GM10847 (cell line): ENCODE results near the gene INPP5A.

Experiments used
- POLR2A ChIP-seq: IDR thresholded peaks from 2 replicates; pipeline ENCODE4 v1.6.1; 2011; ENCODE audit not compliant: insufficient read length; ENCODE audit errors: extremely low read depth

INPP5A gene

GRCh38 chr10:132743925-132744490 lies 206.4 kb downstream of the INPP5A start:
- no peak for TF ChIP-seq POLR2A

- no peak for TF ChIP-seq POLR2A
Observed at GRCh38 chr10:132744839-132745238, 207.3 kb downstream of the INPP5A start.

DNA sequence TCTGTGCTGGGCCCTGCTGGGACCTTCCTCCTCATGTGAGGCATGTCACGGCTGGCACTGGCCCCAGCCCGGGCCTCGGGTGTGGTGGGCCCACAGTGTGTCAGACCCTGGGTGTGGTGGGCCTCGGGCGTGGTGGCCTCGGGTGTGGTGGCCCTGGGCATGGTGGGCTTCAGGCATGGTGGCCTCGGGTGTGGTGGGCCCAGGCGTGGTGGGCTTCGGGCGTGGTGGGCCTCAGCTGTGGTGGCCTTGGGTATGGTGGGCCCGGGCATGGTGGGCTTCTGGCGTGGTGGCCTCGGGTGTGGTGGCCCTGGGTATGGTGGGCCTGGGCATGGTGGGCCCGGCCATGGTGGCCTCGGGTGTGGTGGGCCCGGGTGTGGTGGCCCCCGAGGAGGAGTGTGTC lies 207.9 kb downstream of the INPP5A start:
- TF ChIP-seq POLR2A = no peak

GRCh38 chr10:132745971-132746370 lies 208.4 kb downstream of the INPP5A start:
- no peak for TF ChIP-seq POLR2A

DNA sequence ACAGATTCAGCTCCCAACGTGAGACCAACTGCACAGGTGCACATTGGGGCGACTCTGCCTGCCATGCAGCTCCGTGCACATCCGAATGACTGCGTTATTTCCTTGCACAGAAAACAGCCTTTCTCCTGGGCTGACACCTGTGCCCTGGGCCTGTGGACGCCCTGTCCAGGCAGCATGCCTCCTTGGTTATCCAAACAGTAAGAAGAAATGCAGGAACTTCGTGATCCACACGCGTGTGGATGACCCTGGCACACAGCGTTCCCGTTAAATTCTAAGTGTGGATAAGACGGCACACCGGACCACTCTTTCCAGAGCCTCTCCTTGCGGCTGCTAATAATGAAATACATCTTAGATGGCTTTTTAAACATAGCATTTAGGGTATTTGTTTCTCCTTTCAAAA lies 208.8 kb downstream of the INPP5A start:
- no peak for TF ChIP-seq POLR2A

DNA sequence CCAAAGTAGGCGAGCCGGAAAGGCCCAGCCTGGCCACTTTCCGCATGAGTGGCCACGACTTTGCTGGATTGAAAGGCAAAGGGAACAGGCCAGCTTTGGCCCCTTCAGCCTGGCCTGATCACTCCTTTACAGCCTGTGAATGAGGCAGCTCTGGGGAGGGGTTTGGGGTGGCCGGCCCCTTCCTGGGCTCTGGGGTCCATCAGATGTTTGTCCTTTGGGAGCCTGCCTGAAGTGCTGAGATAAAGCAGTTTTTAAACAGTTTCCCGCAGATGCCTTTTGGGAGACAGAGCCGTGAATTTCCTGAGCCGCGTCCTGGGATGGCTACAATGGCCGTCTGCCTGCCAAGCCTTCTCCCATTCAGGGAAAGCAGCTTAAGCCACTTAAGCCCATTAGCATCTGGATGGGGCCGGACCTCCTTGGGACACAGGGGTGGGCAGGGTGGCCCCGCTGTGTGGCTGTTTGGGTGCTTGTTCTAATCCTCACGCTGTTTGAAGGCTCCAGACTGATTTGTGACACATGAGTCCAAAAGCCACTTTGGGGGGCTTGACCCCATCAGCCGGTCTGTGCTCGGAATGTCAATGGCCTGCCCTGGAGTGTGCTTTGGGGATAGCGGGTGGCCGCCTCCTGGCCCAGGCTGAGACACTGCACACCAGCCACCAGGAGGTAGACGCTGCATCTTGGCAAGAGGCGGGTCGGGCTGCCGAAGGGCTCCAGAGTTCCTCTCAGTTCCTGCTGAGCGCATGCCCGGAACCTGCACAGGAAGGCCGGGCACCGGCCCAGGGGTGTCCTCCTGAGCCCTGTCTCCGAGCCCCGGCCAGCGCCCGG lies 209.4 kb downstream of the INPP5A start:
- no peak for TF ChIP-seq POLR2A

GRCh38 chr10:132748135-132748534 lies 210.5 kb downstream of the INPP5A start:
- no peak for TF ChIP-seq POLR2A

DNA sequence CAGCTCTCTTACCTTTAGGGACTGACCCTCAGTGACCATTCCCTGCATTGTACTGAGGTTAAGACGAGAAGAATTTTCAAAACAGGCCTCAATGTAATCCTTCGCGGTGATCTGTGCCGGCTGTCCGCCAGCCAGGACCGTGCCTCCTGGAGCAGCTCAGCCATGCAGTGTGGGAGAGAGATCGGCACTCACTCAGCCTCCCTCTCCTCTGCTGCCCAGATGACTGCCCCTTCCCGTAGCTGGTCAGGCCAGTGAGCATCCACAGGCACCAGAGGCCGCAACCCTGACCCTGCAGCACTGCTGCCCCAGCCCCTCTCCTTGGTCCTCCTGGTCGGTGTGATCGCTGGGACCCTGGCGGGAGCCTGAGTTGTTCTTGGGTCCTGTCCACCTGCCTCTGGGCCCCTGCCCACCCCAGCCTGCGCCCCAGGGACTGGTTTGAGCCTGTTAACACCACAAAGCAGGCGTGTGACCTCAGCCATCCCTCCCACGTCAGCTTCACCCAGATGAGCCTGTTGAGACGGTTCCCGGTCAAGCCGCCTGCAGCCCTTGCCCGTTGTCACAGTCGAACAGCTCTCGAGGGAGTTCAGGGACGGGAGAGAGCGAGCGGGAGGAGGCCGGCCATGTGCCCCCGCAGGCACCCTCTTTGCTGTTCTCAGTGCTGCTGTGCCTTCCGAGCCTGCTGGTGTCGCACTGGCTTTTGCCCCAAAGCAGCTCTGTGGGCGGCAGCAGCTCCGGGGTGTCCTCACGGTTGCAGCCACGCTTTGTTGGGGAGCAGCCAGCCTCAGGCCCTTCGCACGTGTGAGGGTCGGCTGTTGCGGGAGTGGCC lies 211.2 kb downstream of the INPP5A start:
- no peak for TF ChIP-seq POLR2A

GRCh38 chr10:132749371-132749795 lies 211.8 kb downstream of the INPP5A start:
- TF ChIP-seq POLR2A = no peak

GRCh38 chr10:132750936-132751335 lies 213.3 kb downstream of the INPP5A start:
- TF ChIP-seq POLR2A = no peak

- TF ChIP-seq POLR2A = no peak
Observed at GRCh38 chr10:132752378-132752777, 214.8 kb downstream of the INPP5A start.

DNA sequence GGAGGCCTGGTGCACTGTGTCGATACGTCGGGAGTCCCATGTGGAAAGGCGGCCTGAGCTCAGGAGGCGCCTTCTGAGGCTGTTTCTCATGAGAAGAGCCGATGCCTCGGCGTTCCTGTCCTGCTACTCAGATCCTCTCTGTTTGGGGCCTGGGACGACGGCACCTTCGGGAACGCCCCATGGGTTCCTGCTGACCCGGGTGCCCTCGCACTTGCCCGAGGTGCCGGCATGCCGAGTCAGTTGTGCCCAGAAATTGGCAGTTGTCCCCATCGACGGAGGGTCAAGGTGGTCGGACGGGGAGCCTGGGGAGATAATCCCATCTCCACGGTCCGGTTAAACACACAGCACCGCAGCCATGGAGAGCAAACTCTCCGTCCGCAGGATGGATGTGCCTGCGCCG lies 215.4 kb downstream of the INPP5A start:
- TF ChIP-seq POLR2A = no peak

GRCh38 chr10:132753596-132753995 lies 216.0 kb downstream of the INPP5A start:
- no peak for TF ChIP-seq POLR2A

GRCh38 chr10:132754071-132754470 lies 216.5 kb downstream of the INPP5A start:
- no peak for TF ChIP-seq POLR2A

DNA sequence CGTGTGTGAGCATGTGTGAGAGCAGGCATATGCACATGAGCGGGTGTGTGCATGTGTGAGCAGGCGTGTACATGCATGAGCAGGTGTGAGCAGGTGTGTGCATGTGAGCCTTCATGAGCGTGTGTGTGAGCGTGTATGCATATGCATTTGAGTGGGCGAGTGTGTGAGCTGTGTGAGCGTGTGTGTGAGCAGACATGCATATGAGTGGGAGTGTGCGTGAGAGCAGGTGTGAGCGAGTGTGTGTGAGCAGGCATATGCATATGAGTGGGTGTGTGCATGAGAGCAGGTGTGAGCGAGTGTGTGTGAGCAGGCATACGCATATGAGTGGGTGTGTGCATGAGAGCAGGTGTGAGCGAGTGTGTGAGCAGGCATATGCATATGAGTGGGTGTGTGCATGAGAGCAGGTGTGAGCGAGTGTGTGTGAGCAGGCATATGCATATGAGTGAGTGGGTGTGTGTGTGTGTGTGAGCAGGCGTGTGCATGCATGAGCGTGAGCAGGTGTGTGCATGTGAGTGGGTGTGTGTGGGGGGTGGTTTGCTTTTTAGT lies 217.7 kb downstream of the INPP5A start:
- TF ChIP-seq POLR2A = no peak

- TF ChIP-seq POLR2A = no peak
Observed at GRCh38 chr10:132756591-132756990, 219.0 kb downstream of the INPP5A start.
